IPS-18a (cell line): Measurements from ENCODE around the gene COMT.

ENCODE experiments used
- H3K27ac ChIP-seq: one replicate; pipeline ENCODE4 v1.5.1; 2013; ENCODE audit warnings: low read length
- H3K27me3 ChIP-seq: one replicate; pipeline ENCODE4 v1.6.1; 2013; ENCODE audit warnings: mild to moderate bottlenecking, low read length; ENCODE audit not compliant: control insufficient read depth, insufficient read depth
- H3K36me3 ChIP-seq: one replicate; pipeline ENCODE4 v1.6.1; 2013; ENCODE audit warnings: low read depth, low read length; ENCODE audit not compliant: control insufficient read depth
- H3K4me1 ChIP-seq: one replicate; pipeline ENCODE4 v1.6.1; 2013; ENCODE audit warnings: low read depth, low read length; ENCODE audit not compliant: control insufficient read depth
- H3K4me3 ChIP-seq: one replicate; pipeline ENCODE4 v1.5.1; 2013; ENCODE audit warnings: low read length
- H3K9ac ChIP-seq: one replicate; pipeline ENCODE4 v1.6.1; 2013; ENCODE audit warnings: mild to moderate bottlenecking, low read length, moderate library complexity
- H3K9me3 ChIP-seq: one replicate; pipeline ENCODE4 v1.6.1; 2013; ENCODE audit warnings: low read depth, low read length; ENCODE audit not compliant: control insufficient read depth

COMT gene

GRCh38 chr22:20011993-20012740 lies 70.6 kb downstream of the COMT start:
- Histone ChIP-seq H3K4me3 (no peak overlapping the region), H3K36me3 (no peaks in the 10 kb centered on the region), H3K4me1 (peaks cover under 1% of the 10 kb centered on the region), H3K9me3 (no peaks in the 10 kb centered on the region), H3K9ac (no peak overlapping the region), H3K27ac (no peak overlapping the region), H3K27me3 (peaks cover 19% of the 10 kb centered on the region)

GRCh38 chr22:20012741-20013331 lies 71.3 kb downstream of the COMT start:
- peaks cover 26% of the 10 kb centered on the region for H3K27me3 ChIP-seq
- H3K27ac ChIP-seq = no peak overlapping the region
- peaks cover 5% of the 10 kb centered on the region for H3K4me1 ChIP-seq
- H3K9me3 ChIP-seq = no peaks in the 10 kb centered on the region
- no peak overlapping the region for H3K4me3 ChIP-seq
- H3K9ac ChIP-seq = no peak overlapping the region
- no peaks in the 10 kb centered on the region for H3K36me3 ChIP-seq

- Histone ChIP-seq H3K27me3 (peaks cover 32% of the 10 kb centered on the region), H3K4me3 (no peak overlapping the region), H3K4me1 (peaks cover 5% of the 10 kb centered on the region), H3K9me3 (no peaks in the 10 kb centered on the region), H3K9ac (no peak overlapping the region), H3K36me3 (no peaks in the 10 kb centered on the region), H3K27ac (no peak overlapping the region)
Observed at GRCh38 chr22:20013382-20013871, 71.9 kb downstream of the COMT start.

- no peaks in the 10 kb centered on the region for H3K9me3 ChIP-seq
- H3K27ac ChIP-seq = no peak overlapping the region
- no peak overlapping the region for H3K9ac ChIP-seq
- H3K36me3 ChIP-seq = no peaks in the 10 kb centered on the region
- peaks cover 44% of the 10 kb centered on the region for H3K27me3 ChIP-seq
- peaks cover 5% of the 10 kb centered on the region for H3K4me1 ChIP-seq
- H3K4me3 ChIP-seq = no peak overlapping the region
Observed at GRCh38 chr22:20014526-20015186, 73.1 kb downstream of the COMT start.

GRCh38 chr22:20015187-20015625 lies 73.6 kb downstream of the COMT start:
- Histone ChIP-seq H3K36me3 (no peaks in the 10 kb centered on the region), H3K9ac (no peak overlapping the region), H3K9me3 (no peaks in the 10 kb centered on the region), H3K27ac (no peak overlapping the region), H3K27me3 (peaks cover 50% of the 10 kb centered on the region), H3K4me3 (no peak overlapping the region), H3K4me1 (peaks cover 5% of the 10 kb centered on the region)

- Histone ChIP-seq H3K9me3 (no peaks in the 10 kb centered on the region), H3K9ac (no peak overlapping the region), H3K4me3 (peak overlapping the region; percentile 71), H3K4me1 (peaks cover 5% of the 10 kb centered on the region), H3K27ac (no peak overlapping the region), H3K36me3 (no peaks in the 10 kb centered on the region), H3K27me3 (peaks cover 52% of the 10 kb centered on the region)
Observed at GRCh38 chr22:20015971-20016733, 74.6 kb downstream of the COMT start.

GRCh38 chr22:20016734-20017621 lies 75.4 kb downstream of the COMT start, which contains the start of gene ARVCF:
Gene ARVCF, minus strand, starts transcription at chr22:20016823. Its CDS starts 26,029 bp downstream, at chr22:19990794.
- Histone ChIP-seq H3K27me3 (peaks cover 52% of the 10 kb centered on the region), H3K36me3 (no peaks in the 10 kb centered on the region), H3K4me1 (peaks cover 5% of the 10 kb centered on the region), H3K9me3 (no peaks in the 10 kb centered on the region), H3K27ac (no peak within 1 kb of the TSS), H3K4me3 (peak within 1 kb of the TSS; percentile 71), H3K9ac (no peak within 1 kb of the TSS)

GRCh38 chr22:20017622-20017958 lies 76.0 kb downstream of the COMT start:
- Histone ChIP-seq H3K4me3 (peak overlapping the region; percentile 71), H3K27ac (no peak overlapping the region), H3K9ac (no peak overlapping the region), H3K27me3 (peaks cover 52% of the 10 kb centered on the region), H3K9me3 (no peaks in the 10 kb centered on the region), H3K4me1 (peaks cover 5% of the 10 kb centered on the region), H3K36me3 (no peaks in the 10 kb centered on the region)

GRCh38 chr22:20018001-20018400 lies 76.4 kb downstream of the COMT start:
- no peak overlapping the region for H3K4me3 ChIP-seq
- peaks cover 52% of the 10 kb centered on the region for H3K27me3 ChIP-seq
- H3K36me3 ChIP-seq = no peaks in the 10 kb centered on the region
- H3K9me3 ChIP-seq = no peaks in the 10 kb centered on the region
- H3K4me1 ChIP-seq = peaks cover 5% of the 10 kb centered on the region
- H3K27ac ChIP-seq = no peak overlapping the region
- H3K9ac ChIP-seq = no peak overlapping the region
